Esophagus (tissue), 2 donors: Measurements from ENCODE around the gene RAB11FIP4. TPM values are rescaled to one million over a fixed set of nuclear protein-coding genes. Genes with fewer than 3 reads are reported as not detected.

ENCODE experiments used
- H3K27ac ChIP-seq, 2 donors: one replicate each; pipeline ENCODE4 v1.5.1; 2013; ENCODE audit warnings: low read depth in 2 of 2, mild to moderate bottlenecking in 2 of 2, inconsistent platforms in 1 of 2, low read length in 1 of 2, moderate library complexity in 1 of 2
- H3K27me3 ChIP-seq, 2 donors: one replicate each; pipeline ENCODE4 v1.6.1; 2013; ENCODE audit warnings: low read length in 2 of 2, control low read depth in 1 of 2, mild to moderate bottlenecking in 1 of 2; ENCODE audit not compliant: insufficient read depth in 2 of 2, control insufficient read depth in 1 of 2
- H3K36me3 ChIP-seq, 2 donors: one replicate each; pipeline ENCODE4 v1.6.1; 2013; ENCODE audit warnings: low read length in 1 of 2; ENCODE audit not compliant: control insufficient read depth in 2 of 2, insufficient read depth in 2 of 2
- H3K4me1 ChIP-seq, 2 donors: one replicate each; pipeline ENCODE4 v1.6.1; 2013; ENCODE audit warnings: low read length in 1 of 2; ENCODE audit not compliant: control insufficient read depth in 2 of 2, insufficient read depth in 2 of 2
- H3K4me3 ChIP-seq, 2 donors: one replicate each; pipeline ENCODE4 v1.5.1; 2013; ENCODE audit warnings: low read length in 2 of 2, mild to moderate bottlenecking in 2 of 2, low read depth in 1 of 2, moderate library complexity in 1 of 2
- H3K9me3 ChIP-seq, 2 donors: one replicate each; pipeline ENCODE4 v1.6.1; 2013; ENCODE audit warnings: mild to moderate bottlenecking in 2 of 2, low read depth in 1 of 2, low read length in 1 of 2, moderate library complexity in 1 of 2; ENCODE audit not compliant: control insufficient read depth in 2 of 2, insufficient read depth in 1 of 2
- WGBS, 2 donors: extraction: QIAGEN DNeasy Blood & Tissue Kit; methylation state at CpG; one replicate each; pipeline ENCODE4 v1.1.7; 2013; 5-methylcytosine and 5-hydroxymethylcytosine counted together
- polyA plus RNA-seq, 2 donors: library from polyadenylated mRNA; stranded (reverse); fragments of 200-250 nt; gene quantifications; one replicate each; pipeline ENCODE4 v1.2.3, GENCODE V29; 2013
- donor health status: healthy with polysubstance abuse.
- donor health status: Bipolar disorder and iron deficiency.

RAB11FIP4 gene
- polyA plus RNA-seq, 2 donors: 5.0 TPM

DNA sequence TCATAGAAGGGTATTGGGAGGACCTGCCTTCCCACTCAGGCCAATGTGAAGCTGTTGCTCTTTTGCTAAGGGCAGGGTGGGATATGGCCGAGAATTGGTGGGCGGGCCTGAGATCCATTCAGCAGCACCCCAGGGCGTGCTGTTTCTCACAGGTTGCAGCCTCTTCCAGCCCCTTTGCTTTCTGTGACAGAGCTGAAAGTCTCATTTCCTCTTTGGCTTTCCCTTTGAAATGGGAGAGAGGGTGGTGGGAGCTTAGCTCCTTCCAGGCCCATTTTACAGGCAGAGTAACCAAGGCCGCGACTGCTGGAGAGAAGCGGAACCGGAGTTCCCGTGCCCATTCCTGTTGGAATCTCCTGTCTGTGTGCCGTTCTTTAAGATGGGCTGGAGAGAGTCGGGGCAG lies 183.0 kb downstream of the RAB11FIP4 start:
- H3K9me3 ChIP-seq: no peaks in the 10 kb centered on the region
- no peaks in the 10 kb centered on the region for H3K27me3 ChIP-seq
- peaks cover 0 to 5% of the 10 kb centered on the region in 2 donors for H3K36me3 ChIP-seq
- 93 to 99% methylated on average over 10 of the region's 10 CpGs for WGBS, 2 donors
- peaks cover 6 to 10% of the 10 kb centered on the region in 2 donors for H3K4me1 ChIP-seq
- H3K4me3 ChIP-seq: no peak overlapping the region
- peak overlapping the region in 1 of 2 donors; percentile 6 for H3K27ac ChIP-seq

DNA sequence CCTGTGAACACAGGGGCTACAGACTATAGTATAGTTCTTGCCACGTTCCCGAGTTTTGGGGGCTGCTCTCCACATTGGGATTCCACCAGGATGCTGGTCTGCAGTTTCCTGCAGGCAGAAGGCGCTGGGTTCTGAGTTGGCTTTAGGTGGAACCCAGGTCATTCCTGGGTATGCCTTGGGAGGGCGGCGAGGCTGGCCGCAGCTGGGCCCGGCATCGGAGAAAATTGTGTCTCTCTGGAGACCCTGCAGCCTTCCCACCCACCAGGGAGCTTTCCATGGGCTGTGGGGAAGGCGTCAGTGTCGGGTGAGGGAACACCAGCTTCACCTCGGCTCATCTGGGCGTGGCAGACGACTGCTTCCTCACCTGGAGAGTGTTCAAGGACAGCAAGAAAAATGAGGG lies 183.6 kb downstream of the RAB11FIP4 start:
- Histone ChIP-seq H3K9me3 (no peaks in the 10 kb centered on the region), H3K27me3 (no peaks in the 10 kb centered on the region), H3K27ac (no peak overlapping the region), H3K4me3 (no peak overlapping the region), H3K36me3 (peaks cover 0 to 5% of the 10 kb centered on the region in 2 donors), H3K4me1 (peaks cover 6 to 10% of the 10 kb centered on the region in 2 donors)
- WGBS, 2 donors: 85% methylated on average over 13 of the region's 13 CpGs

DNA sequence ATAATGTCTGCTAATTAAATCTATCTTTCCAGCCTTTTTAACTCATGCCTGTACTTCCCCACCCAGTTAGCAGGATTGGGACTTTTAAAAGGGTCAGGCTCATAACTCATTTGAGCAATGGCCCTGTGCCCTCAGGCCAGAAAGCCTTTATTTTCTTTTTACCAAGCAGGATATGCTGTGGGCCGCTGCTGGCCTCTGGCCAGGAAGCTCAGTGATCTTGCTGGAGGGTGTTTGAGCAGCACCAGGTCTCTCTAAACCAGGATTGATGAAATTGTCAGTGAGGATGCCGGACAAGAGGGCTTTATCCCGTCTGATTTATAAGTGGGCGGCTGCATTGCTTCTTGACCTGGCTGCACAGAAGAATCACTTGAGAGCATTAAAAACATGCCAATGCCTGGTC lies 187.8 kb downstream of the RAB11FIP4 start:
- 50 to 55% methylated on average over 4 of the region's 4 CpGs for WGBS, 2 donors
- H3K4me1 ChIP-seq: peaks cover 5 to 11% of the 10 kb centered on the region in 2 donors

DNA sequence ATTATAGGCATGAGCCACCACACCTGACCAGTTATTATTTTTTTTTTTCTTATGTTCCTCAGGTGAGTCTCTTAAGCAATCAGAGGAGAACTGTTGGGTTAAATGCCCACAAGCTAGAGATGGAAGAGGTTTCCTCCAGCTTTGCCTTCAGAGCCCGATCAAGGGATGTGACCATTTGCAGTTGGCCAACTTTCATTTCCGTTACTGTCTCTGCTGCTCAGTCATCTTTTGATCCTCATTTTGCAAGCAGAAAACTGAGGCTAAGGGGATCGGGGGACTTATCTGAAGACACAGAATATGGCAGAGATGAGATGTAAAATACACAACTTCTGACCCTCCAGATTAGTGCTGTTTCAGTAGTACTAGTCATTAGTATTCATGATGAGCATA lies 188.8 kb downstream of the RAB11FIP4 start:
- no peaks in the 10 kb centered on the region for H3K27me3 ChIP-seq
- no peaks in the 10 kb centered on the region for H3K9me3 ChIP-seq
- peaks cover 5 to 13% of the 10 kb centered on the region in 2 donors for H3K4me1 ChIP-seq
- WGBS, 2 donors: 69 to 71% methylated on average over 3 of the region's 3 CpGs
- H3K36me3 ChIP-seq: peaks cover 0 to 4% of the 10 kb centered on the region in 2 donors
- peak overlapping the region in 1 of 2 donors; percentile 62 for H3K27ac ChIP-seq
- H3K4me3 ChIP-seq: no peak overlapping the region

More for the DNA sequence above, 187.8 kb downstream of the RAB11FIP4 start:
- Histone ChIP-seq H3K27ac (no peak overlapping the region), H3K9me3 (no peaks in the 10 kb centered on the region), H3K4me3 (no peak overlapping the region), H3K27me3 (no peaks in the 10 kb centered on the region), H3K36me3 (peaks cover 0 to 3% of the 10 kb centered on the region in 2 donors)

DNA sequence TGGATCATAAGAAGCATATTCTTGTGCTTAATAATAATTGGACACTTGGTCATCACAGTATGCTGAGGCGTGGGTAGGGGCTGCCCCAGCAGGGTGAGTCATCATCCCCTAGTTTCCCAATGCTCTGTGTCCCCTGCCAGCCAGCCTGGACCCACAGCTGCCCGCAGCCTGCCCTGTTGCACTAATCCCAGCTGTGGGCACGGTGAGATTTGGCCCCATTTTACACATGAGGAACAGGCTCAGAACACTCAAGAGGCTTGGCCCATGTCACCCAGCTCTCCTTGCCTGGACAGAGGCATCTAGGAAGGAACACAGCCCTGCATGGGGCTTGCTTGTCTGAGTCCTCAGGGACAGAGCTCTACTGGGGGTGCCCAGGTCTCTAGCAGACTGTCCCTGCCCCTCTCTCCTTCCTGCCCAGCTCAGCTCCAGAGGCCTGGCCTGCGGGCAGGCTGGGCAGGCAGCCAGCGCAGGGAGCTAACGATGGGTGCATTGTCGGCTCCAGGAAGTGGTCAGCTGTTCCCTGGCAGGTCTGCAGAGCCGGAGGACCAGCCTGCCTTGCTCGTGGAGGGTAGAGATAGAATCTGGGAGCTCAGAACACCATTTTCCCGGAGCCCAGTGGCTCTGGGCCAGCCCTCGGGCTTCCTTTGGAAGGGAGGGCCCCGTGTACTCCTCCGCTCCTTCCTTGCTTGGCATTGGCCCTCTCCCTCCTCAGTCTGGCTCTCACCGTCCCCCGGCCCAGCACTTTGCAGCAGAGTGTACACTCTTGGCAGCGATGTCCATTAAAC lies 189.4 kb downstream of the RAB11FIP4 start:
- Histone ChIP-seq H3K4me1 (peaks cover 5 to 13% of the 10 kb centered on the region in 2 donors), H3K27ac (peak overlapping the region; percentile 62 to 69), H3K27me3 (no peaks in the 10 kb centered on the region), H3K36me3 (peaks cover 0 to 7% of the 10 kb centered on the region in 2 donors), H3K9me3 (no peaks in the 10 kb centered on the region), H3K4me3 (no peak overlapping the region)
- WGBS, 2 donors: 40 to 42% methylated on average over 15 to 16 of the region's 16 CpGs

DNA sequence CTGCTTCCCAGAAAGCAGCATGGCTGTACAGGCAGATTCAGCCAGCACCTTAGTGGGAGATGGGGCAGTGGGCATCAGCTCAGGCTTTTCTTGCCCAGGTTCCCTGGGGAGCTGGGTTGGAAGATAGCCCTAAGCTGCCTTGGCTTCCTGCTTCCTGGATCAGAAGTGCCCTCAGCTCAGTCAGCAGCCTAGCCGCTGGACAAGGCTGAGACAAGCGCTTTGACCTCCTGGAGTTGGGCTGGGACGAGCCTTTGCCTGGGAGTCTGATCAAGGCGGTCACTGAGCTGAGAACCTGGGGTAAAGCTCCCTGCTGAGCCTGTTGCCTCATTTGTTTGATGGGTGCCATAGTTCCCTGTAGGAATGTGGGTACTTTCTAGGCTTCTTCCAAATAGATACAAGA lies 190.0 kb downstream of the RAB11FIP4 start:
- 62 to 74% methylated on average over 4 of the region's 4 CpGs for WGBS, 2 donors
- peak overlapping the region; percentile 62 to 69 for H3K27ac ChIP-seq
- H3K4me1 ChIP-seq: peaks cover 5 to 13% of the 10 kb centered on the region in 2 donors
- no peaks in the 10 kb centered on the region for H3K27me3 ChIP-seq
- H3K36me3 ChIP-seq: peaks cover 0 to 7% of the 10 kb centered on the region in 2 donors
- no peak overlapping the region for H3K4me3 ChIP-seq
- H3K9me3 ChIP-seq: no peaks in the 10 kb centered on the region

DNA sequence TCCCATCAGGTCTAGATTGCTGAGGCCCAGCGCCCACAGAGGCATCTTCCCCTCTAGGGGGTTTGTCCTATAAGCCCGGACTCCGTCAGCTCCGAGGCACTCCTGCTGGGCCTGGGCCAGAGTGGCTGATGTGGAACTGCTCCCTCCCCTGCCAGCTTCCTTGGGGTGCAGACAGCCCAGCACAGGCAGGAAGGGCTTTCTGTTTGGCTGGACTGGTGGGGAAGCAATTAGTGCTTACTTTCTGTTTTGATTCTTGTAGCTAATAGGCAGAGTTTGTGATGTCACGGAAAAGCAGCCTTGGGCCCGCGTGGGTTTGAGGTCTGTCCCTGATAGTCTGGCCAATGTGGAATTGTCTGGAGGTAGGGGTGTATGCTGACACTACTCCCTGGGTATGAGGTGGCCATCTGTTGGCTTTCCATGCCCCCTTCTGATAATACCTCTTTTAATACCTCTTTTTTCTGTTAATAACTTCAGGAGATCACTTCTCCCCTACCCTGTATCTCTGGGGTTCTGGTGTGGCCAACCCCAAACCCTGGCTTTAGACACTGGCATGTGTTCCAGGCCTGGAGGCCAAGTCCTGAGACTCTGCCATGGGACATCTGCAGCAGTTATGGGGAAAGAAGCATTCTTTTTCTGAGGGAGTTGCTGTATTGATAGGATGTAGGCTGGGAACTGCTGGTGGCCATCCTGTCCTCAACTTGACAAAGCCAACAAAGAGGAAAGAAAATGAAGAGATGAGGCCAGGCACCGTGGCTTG lies 190.9 kb downstream of the RAB11FIP4 start:
- H3K27ac ChIP-seq: peak overlapping the region; percentile 62 to 69

DNA sequence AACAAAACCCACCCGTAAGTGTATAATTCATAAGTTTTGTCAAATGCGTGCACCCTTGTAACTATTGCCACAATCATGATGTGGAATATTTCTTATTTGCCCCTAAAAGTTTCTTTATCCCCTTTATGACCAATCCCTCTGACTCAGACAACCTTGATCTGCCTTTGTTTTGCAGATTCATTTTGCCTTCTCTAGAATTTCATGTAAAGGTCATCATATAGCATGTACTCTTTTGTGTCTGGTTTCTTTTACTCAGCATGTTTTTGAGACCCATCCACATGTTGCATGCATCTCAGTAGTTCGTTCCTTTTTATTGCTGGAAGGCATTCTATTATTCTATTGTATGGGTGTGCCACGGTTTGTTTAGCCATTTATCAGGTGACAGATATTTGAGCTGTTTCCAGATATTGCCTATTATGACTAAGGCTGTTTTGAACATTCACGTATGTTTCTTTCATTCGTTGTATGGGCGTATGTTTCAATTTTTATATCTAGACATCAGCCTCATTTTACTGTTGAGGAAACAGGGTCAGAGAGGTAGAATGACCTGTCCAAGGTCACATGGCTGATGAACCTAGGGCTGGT lies 192.4 kb downstream of the RAB11FIP4 start:
- peak overlapping the region in 1 of 2 donors; percentile 61 for H3K27ac ChIP-seq
- H3K4me3 ChIP-seq: no peak overlapping the region
- no peaks in the 10 kb centered on the region for H3K9me3 ChIP-seq
- H3K27me3 ChIP-seq: no peaks in the 10 kb centered on the region
- H3K4me1 ChIP-seq: peaks cover 5 to 13% of the 10 kb centered on the region in 2 donors
- H3K36me3 ChIP-seq: peaks cover 0 to 5% of the 10 kb centered on the region in 2 donors
- WGBS, 2 donors: 50 to 55% methylated on average over 7 of the region's 7 CpGs

More for the DNA sequence above, 190.9 kb downstream of the RAB11FIP4 start:
- no peak overlapping the region for H3K4me3 ChIP-seq
- H3K9me3 ChIP-seq: no peaks in the 10 kb centered on the region
- WGBS, 2 donors: 31 to 45% methylated on average over 8 of the region's 8 CpGs
- no peaks in the 10 kb centered on the region for H3K27me3 ChIP-seq
- H3K36me3 ChIP-seq: peaks cover 0 to 7% of the 10 kb centered on the region in 2 donors
- H3K4me1 ChIP-seq: peaks cover 5 to 13% of the 10 kb centered on the region in 2 donors

DNA sequence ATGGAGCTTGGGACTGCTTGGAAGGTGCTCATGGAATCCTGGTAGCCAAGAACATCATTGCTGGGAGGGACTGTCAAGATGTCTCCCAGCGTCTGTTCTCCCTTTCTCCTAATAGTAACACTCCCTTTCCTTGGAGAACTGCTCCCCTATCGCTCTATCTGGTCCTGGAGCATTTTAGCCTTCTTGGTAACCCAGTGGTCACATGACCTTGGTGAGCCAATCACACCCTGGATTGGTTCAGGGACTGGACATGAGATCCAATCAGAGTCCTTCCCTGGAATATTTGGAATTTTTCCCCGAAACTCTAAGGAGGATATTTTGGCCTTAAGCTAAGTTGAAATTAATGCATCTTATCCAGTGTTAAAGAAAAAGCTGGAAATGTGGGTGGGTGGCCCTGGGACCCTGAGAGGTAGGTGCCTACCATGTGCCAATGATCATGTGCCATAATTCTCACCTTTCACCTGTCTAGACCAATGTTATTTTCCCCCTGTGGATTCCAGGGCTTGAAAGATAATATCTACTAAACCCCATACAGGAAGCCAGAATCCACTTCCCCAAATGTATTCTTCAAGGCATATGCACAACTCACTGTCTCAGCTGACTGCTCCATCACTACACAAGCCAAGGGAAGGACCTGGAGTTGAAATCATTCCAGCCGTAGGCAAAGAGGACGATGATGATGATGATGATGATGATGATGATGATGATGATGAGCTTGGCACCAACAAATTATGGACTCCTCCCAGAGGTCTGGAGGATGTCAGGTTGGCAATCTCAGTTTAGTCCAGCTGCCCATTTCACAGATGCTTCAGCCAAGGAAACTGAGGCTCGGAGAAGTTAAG lies 193.2 kb downstream of the RAB11FIP4 start:
- Histone ChIP-seq H3K4me1 (peaks cover 5 to 13% of the 10 kb centered on the region in 2 donors), H3K27ac (peak overlapping the region in 1 of 2 donors; percentile 61)
- WGBS, 2 donors: 92 to 93% methylated on average over 6 of the region's 6 CpGs

More for the DNA sequence above, 193.2 kb downstream of the RAB11FIP4 start:
- Histone ChIP-seq H3K9me3 (no peaks in the 10 kb centered on the region), H3K36me3 (peaks cover 0 to 5% of the 10 kb centered on the region in 2 donors), H3K4me3 (no peak overlapping the region), H3K27me3 (no peaks in the 10 kb centered on the region)
